GM18867 (cell line): ENCODE results near the gene DPYSL4.
A peak's percentile ranks its signal among the peaks of the same experiment; 100 is the strongest.

Experiments
- ATAC-seq: cut with Tn5 transposase; IDR thresholded peaks from one replicate; pipeline ENCODE4 v1.9.1; 2021; ENCODE audit warnings: mild to moderate bottlenecking, moderate library complexity; ENCODE audit not compliant: unreplicated experiment

DPYSL4 gene

GRCh38 chr10:132186488-132187429, at the start of gene DPYSL4:
DPYSL4 (plus strand) TSS chr10:132186948; CDS start chr10:132187064, 116 bp downstream.
- no peak for ATAC-seq

- no peak for ATAC-seq
These were observed 49.4 kb upstream of the DPYSL4 start for GRCh38 chr10:132137111-132138072.

GRCh38 chr10:132138133-132138532, 48.6 kb upstream of the DPYSL4 start:
- ATAC-seq = no peak

GRCh38 chr10:132138596-132138995, 48.2 kb upstream of the DPYSL4 start:
- ATAC-seq = no peak

GRCh38 chr10:132139526-132139925, 47.2 kb upstream of the DPYSL4 start:
- no peak for ATAC-seq

GRCh38 chr10:132140167-132140925, 46.4 kb upstream of the DPYSL4 start:
- ATAC-seq = no peak

GRCh38 chr10:132141076-132141475, 45.7 kb upstream of the DPYSL4 start:
- no peak for ATAC-seq

GRCh38 chr10:132141526-132142395, 45.0 kb upstream of the DPYSL4 start:
- no peak for ATAC-seq

- peak; percentile 68 for ATAC-seq
These were observed 44.2 kb upstream of the DPYSL4 start for GRCh38 chr10:132142396-132143161.

GRCh38 chr10:132143162-132143561, 43.6 kb upstream of the DPYSL4 start:
- ATAC-seq = no peak

GRCh38 chr10:132144086-132144485, 42.7 kb upstream of the DPYSL4 start:
- no peak for ATAC-seq

GRCh38 chr10:132145002-132145401, 41.7 kb upstream of the DPYSL4 start:
- no peak for ATAC-seq

- ATAC-seq = no peak
These were observed 41.1 kb upstream of the DPYSL4 start for GRCh38 chr10:132145521-132146185.

GRCh38 chr10:132146271-132146671, 40.5 kb upstream of the DPYSL4 start:
- ATAC-seq = no peak

- ATAC-seq = no peak
These were observed 39.5 kb upstream of the DPYSL4 start for GRCh38 chr10:132146941-132147915.

GRCh38 chr10:132148261-132149251, 38.2 kb upstream of the DPYSL4 start:
- ATAC-seq = no peak
